HG02623 (cell line): Measurements from ENCODE around the gene TMEM238.
"Not testable (repeated sequence)": the region's sequence is repeated elsewhere in the genome, so short reads cannot be mapped to it uniquely, and the experiment has no call there.

Experiments used
- ATAC-seq: cut with Tn5 transposase; IDR thresholded peaks from one replicate; pipeline ENCODE4 v1.9.1; 2021; ENCODE audit warnings: moderate library complexity; ENCODE audit not compliant: unreplicated experiment

The TMEM238 gene

DNA sequence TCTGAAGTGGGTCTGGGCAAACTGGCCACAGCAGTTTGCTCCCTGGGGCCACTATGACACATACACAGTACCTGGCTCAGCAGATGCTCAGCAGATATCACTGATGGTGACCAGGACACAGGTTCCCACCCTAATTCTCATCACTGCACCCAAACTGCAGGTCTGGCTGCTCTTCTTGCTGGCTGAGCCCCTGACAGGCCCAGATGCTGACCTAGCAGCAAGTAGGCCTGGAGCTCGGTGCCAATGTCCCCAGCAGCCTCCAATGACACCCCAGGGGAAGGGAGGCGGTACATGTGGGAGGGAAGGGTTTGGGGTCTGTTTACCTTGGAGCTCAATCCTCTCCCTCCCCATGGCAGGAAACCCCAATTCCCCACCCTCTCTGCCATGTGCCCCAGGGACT is 18.4 kb upstream of the TMEM238 start:
- ATAC-seq: no peak

- not testable (repeated sequence) for ATAC-seq
These were observed 17.3 kb upstream of the TMEM238 start for GRCh38 chr19:55401390-55401789.

GRCh38 chr19:55400281-55401087 is 16.4 kb upstream of the TMEM238 start:
- ATAC-seq: no peak

GRCh38 chr19:55398200-55398925 is 14.3 kb upstream of the TMEM238 start:
- ATAC-seq: no peak

DNA sequence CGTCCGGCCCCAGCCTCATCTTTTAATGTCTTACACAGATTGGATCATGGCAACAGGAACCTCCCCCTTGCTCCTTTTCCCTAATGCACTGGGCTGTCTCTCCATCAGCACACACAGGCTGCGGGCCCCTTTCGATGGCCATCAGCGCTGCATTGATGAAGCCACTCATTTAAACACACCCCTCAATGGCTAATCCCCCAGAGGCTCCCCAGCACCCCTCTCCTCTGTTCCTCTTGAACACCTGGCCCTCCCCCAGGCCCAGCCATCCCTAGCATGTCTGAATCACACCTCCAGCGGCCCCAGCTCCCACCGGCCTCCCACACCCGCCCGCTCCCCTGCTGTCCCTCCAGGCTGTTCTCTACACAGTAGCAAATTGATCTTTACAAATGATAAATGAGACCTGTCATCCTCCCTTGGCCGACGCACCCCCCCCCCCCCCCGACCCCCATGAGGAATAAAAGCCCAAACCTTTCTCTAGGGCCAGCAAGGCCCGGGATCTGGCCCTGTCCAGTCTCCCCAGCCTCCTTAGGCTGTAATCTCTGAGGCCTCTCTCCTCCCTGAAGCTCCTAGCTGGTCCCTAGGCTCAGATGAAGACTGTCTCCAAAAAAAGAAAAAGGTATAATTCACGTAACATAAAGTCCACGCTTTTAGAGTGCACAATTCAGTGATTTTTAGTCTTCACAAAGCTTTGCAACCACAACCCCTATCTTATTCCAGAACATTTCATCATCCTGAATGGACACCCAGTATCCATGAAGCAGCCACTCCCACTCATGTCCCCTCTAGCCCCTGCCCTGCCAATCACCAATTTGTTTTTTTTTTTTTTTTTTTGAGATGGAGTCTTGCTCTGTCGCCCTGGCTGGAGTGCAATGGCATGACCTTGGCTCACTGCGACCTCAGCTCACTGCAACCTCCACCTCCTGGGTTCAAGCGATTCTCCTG is 9.0 kb upstream of the TMEM238 start:
- ATAC-seq: no peak

- no peak for ATAC-seq
These were observed 7.9 kb upstream of the TMEM238 start for GRCh38 chr19:55391702-55392615.

- no peak for ATAC-seq
These were observed 7.1 kb upstream of the TMEM238 start for GRCh38 chr19:55391191-55391670.

DNA sequence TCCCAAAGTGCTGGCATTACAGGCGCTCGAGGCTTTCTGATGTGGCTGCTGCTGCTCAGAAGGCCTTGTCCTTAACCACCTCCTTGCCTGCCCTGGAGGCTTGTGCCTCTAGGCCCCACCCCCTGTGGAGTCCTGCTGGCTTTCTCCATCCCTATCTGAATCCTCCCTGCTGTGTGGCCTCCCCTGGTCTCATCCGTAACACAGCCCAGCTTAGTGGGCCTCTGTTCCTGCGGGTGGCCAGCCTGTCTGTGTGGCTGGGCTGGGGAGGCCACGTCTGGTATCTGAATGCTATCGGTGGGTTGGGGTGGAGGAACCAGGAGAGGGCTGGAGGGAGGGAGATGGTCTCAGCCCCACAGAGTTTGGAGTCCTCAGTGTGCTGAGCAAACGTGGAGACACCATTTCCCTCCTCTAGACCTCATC is 6.4 kb upstream of the TMEM238 start:
- no peak for ATAC-seq

GRCh38 chr19:55389386-55390317 is 5.6 kb upstream of the TMEM238 start:
- ATAC-seq: no peak

DNA sequence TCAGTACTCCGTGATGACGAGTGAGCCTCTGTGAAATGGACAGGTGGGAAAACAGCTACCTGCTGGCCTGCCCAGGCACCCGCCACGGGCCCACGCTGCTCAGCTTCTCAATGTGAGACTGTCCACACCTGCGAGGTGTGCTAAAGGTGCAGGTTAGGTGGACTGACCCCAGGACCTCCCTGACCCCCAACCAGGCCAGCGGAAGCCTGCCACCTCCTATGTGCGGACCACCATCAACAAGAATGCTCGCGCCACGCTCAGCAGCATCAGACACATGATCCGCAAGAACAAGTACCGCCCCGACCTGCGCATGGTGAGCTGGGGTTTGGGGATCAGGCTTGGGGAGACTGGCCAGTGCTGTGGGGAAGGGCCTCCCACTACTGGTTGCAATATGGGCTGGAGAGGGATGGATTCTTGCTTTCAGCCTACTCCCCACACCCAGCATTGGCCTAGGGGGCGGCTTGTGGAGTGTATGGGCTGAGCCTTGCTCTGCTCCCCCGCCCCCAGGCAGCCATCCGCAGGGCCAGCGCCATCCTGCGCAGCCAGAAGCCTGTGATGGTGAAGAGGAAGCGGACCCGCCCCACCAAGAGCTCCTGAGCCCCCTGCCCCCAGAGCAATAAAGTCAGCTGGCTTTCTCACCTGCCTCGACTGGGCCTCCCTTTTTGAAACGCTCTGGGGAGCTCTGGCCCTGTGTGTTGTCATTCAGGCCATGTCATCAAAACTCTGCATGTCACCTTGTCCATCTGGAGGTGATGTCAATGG is 3.8 kb upstream of the TMEM238 start:
- no peak for ATAC-seq

GRCh38 chr19:55386493-55386971 is 2.4 kb upstream of the TMEM238 start:
- ATAC-seq: no peak

DNA sequence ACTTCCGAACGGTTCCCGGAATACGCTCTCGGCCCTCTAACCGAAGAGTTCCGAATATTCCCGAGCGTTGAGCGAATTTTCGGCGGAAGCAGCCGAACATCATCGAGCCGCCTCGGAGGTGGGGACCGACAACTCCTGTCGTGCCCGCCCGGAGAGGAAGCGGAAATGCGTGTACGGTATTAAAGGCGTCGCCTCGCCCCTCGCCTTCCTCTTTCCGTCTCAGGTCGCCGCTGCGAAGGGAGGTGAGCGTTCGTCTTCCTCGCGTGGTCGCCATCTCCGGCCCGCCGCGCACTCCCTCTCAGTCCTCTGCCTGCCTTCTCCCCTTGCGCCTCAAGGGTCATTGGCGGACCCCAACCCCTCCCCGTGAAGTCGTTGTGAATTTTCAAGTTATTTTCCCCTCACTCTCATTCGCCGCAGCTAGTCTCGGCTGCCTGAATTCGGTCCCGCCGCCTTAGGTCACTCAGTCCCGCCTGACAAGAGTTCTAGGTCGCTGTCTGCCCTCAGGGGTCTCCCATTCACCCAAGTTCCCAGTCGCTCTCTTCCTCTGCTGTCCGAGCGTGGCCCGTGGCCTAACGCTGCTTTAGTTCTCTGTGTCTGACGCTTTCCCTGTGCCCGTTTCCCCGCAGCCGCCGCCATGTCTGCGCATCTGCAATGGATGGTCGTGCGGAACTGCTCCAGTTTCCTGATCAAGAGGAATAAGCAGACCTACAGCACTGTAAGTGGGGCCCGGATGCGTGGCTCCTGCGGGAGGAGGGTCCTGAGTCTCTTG is 1.8 kb upstream of the TMEM238 start, which contains the start of gene RPL28:
Gene RPL28 (plus strand): TSS at position 209 of the 769 bp plus-strand sequence. CDS start 426 bp downstream, at position 635.
- ATAC-seq: peak; percentile 57

DNA sequence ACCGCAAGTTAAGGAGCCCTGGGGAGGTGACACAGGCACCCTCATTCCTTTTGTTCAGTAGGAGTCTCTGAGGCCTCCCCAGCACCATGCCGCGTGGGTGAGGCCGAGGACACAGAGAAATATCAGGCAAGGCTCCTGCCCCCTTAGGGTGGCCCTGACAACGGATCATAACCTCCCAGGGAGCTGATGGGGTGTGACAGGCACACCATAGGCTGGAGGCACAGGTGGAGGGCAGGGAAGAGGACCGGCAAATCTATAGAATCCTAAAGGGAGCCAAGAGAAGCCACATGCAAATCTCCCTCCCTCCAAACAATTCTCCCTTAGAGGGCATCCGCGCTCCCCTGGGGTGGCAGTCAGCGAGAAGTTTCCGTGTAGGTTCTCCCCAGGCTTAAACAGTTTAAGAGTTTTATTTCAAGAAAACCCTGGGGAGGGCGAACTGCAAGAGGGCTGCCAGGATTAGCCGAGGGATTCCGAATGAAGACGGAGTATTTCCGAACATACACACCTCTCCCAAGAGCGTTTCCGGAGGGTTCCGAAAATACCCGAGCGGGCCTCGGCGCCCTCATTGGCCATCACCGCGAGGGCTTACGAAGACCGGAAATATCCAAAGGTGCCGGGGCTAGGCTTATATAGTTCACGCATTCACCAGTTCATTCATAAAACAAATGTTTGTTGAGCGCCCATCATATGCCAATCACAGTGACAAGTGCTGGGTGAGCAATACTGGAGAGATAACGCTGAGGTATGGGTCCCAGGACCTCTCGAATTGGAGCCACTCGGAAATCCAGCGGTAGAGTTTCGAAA is 1.0 kb upstream of the TMEM238 start:
- ATAC-seq: peak; percentile 37

GRCh38 chr19:55383279-55384130 is 587 bp downstream of the TMEM238 start:
- ATAC-seq: no peak

DNA sequence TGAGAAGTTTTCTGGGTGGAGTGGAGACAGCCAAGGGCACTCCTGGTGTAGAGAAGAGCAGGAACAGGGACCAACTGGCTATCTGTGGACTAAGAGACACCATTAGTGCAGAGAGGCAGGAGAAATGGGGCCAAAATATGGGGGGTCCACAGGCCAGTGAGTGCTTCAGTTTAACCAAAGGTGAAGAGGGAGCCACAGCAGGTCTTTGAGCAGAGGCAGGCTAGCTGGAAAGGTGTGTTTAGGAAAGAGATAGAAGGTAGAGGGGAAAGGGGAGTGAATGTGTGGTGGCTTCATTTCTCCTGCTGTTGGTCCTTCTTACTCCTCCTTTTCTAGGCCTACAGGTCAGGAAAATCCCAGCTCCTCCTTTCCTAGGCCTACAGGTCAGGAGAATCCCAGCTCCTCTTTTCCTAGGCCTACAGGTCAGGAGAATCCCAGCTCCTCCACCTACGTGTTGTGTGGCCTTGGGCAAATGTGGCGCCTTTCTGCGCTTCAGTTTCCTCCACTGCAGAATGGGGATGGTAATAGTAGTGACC is 1.5 kb downstream of the TMEM238 start:
- ATAC-seq: no peak
